ENCODE results near the gene CFAP45.

The CFAP45 gene

GRCh38 chr1:159884296-159884695 is 15.7 kb downstream of the CFAP45 start:
- Mint-ChIP-seq H3K36me3 (ENCODE audit: low read depth) (no peaks in the 10 kb centered on the region), H3K27me3 (ENCODE audit: low read depth) (peaks cover 8% of the 10 kb centered on the region), H3K4me3 (no peak overlapping the region), H3K4me1 (no peaks in the 10 kb centered on the region), H3K27ac (no peak overlapping the region), H3K9me3 (no peaks in the 10 kb centered on the region)
- no peak for TF ChIP-seq CTCF (IDR thresholded peaks at IDR 0.05; ENCODE audit: unreplicated experiment in 3 of 3)

- no peaks in the 10 kb centered on the region for H3K4me1 Mint-ChIP-seq
- no peaks in the 10 kb centered on the region for H3K36me3 Mint-ChIP-seq (ENCODE audit: low read depth)
- peaks cover 10% of the 10 kb centered on the region for H3K27me3 Mint-ChIP-seq (ENCODE audit: low read depth)
- H3K4me3 Mint-ChIP-seq: no peak overlapping the region
- no peak for TF ChIP-seq CTCF (IDR thresholded peaks at IDR 0.05; ENCODE audit: unreplicated experiment in 3 of 3)
- no peak overlapping the region for H3K27ac Mint-ChIP-seq
- no peaks in the 10 kb centered on the region for H3K9me3 Mint-ChIP-seq
Observed at GRCh38 chr1:159883134-159883533, 16.8 kb downstream of the CFAP45 start.

- TF ChIP-seq CTCF (IDR thresholded peaks at IDR 0.05; ENCODE audit: unreplicated experiment in 3 of 3): no peak
- Mint-ChIP-seq H3K4me3 (no peak overlapping the region), H3K36me3 (ENCODE audit: low read depth) (no peaks in the 10 kb centered on the region), H3K4me1 (no peaks in the 10 kb centered on the region), H3K9me3 (no peaks in the 10 kb centered on the region), H3K27me3 (ENCODE audit: low read depth) (peaks cover 7% of the 10 kb centered on the region), H3K27ac (no peak overlapping the region)
Observed at GRCh38 chr1:159882527-159882862, 17.5 kb downstream of the CFAP45 start.

- Mint-ChIP-seq H3K4me3 (no peak overlapping the region), H3K27ac (no peak overlapping the region), H3K27me3 (ENCODE audit: low read depth) (peaks cover 7% of the 10 kb centered on the region), H3K9me3 (no peaks in the 10 kb centered on the region), H3K4me1 (no peaks in the 10 kb centered on the region), H3K36me3 (ENCODE audit: low read depth) (no peaks in the 10 kb centered on the region)
- no peak for TF ChIP-seq CTCF (IDR thresholded peaks at IDR 0.05; ENCODE audit: unreplicated experiment in 3 of 3)
Observed at GRCh38 chr1:159881622-159882526, 18.1 kb downstream of the CFAP45 start.

GRCh38 chr1:159880430-159880829 is 19.5 kb downstream of the CFAP45 start:
- no peak overlapping the region for H3K27ac Mint-ChIP-seq
- no peak for TF ChIP-seq CTCF (IDR thresholded peaks at IDR 0.05; ENCODE audit: unreplicated experiment in 3 of 3)
- H3K4me1 Mint-ChIP-seq: no peaks in the 10 kb centered on the region
- peaks cover 10% of the 10 kb centered on the region for H3K27me3 Mint-ChIP-seq (ENCODE audit: low read depth)
- H3K36me3 Mint-ChIP-seq (ENCODE audit: low read depth): no peaks in the 10 kb centered on the region
- no peak overlapping the region for H3K4me3 Mint-ChIP-seq
- no peaks in the 10 kb centered on the region for H3K9me3 Mint-ChIP-seq

GRCh38 chr1:159879977-159880376 is 20.0 kb downstream of the CFAP45 start:
- H3K4me1 Mint-ChIP-seq: no peaks in the 10 kb centered on the region
- H3K27ac Mint-ChIP-seq: no peak overlapping the region
- H3K27me3 Mint-ChIP-seq (ENCODE audit: low read depth): peaks cover 10% of the 10 kb centered on the region
- no peak for TF ChIP-seq CTCF (IDR thresholded peaks at IDR 0.05; ENCODE audit: unreplicated experiment in 3 of 3)
- no peaks in the 10 kb centered on the region for H3K9me3 Mint-ChIP-seq
- no peak overlapping the region for H3K4me3 Mint-ChIP-seq
- H3K36me3 Mint-ChIP-seq (ENCODE audit: low read depth): no peaks in the 10 kb centered on the region

Measured in nephron (organoid).